ENCODE results near the gene AMIGO1.

- TF ChIP-seq CTCF (IDR thresholded peaks at IDR 0.05) (no peak), EP300 (IDR thresholded peaks at IDR 0.05) (no peak)
These were observed 28.1 kb upstream of the AMIGO1 start for GRCh38 chr1:109537450-109538178.
